Gastrocnemius medialis (tissue), 4 donors: ENCODE results near the gene ADAMTS20.

Experiments
- POLR2A ChIP-seq, 2 donors: fragments of 450-650 bp; IDR thresholded peaks; one replicate each; pipeline ENCODE4 v1.6.1; 2017; ENCODE audit warnings: antibody characterized with exemption in 2 of 2, mild to moderate bottlenecking in 2 of 2, moderate library complexity in 2 of 2
- TF ChIP-seq, protein P1 (sequence below), 5 experiments: fragments of 450-650 bp in 3 of 5; fragments of 200-600 bp in 2 of 5; sonication (generic) in 2 of 5; IDR thresholded peaks in 4 of 5; conservative IDR thresholded peaks in 1 of 5; 1 replicate in 4 of 5; 2 replicates in 1 of 5; pipeline ENCODE4 v1.5.1; 2016 to 2019; ENCODE audit warnings: antibody characterized with exemption in 5 of 5, mild to moderate bottlenecking in 3 of 5, moderate library complexity in 3 of 5

DNA sequence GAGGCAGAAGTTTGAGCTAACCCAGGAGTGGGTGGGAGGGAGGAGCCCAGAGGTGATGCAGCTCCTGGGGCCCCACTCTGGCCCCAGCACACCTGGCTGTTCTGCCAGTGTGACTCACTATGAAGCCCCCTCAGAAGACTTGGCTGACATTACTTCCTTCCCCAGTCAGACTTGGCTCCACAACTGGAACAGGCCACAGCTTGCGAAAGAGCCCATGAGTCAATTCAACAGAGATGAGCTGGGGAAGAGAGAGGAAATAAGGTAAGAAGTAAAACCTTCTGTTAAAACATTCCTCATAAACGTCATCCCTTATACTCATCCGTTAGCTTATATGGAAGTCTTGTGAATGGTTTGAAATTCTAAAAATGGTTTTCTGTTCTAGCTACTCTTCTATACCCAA is 245.9 kb downstream of the ADAMTS20 start:
- TF ChIP-seq, protein P1, sequence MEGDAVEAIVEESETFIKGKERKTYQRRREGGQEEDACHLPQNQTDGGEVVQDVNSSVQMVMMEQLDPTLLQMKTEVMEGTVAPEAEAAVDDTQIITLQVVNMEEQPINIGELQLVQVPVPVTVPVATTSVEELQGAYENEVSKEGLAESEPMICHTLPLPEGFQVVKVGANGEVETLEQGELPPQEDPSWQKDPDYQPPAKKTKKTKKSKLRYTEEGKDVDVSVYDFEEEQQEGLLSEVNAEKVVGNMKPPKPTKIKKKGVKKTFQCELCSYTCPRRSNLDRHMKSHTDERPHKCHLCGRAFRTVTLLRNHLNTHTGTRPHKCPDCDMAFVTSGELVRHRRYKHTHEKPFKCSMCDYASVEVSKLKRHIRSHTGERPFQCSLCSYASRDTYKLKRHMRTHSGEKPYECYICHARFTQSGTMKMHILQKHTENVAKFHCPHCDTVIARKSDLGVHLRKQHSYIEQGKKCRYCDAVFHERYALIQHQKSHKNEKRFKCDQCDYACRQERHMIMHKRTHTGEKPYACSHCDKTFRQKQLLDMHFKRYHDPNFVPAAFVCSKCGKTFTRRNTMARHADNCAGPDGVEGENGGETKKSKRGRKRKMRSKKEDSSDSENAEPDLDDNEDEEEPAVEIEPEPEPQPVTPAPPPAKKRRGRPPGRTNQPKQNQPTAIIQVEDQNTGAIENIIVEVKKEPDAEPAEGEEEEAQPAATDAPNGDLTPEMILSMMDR (IDR thresholded peaks at IDR 0.05 in 4 of 5, conservative IDR thresholded peaks at IDR 0.05 in 1 of 5): no peak
- TF ChIP-seq POLR2A (IDR thresholded peaks at IDR 0.05): no peak
